ENCODE measurements around the gene PTGS2. TPM values are rescaled to one million over a fixed set of nuclear protein-coding genes. Genes with fewer than 3 reads are reported as not detected.
"Not testable (repeated sequence)": the region's sequence is repeated elsewhere in the genome, so short reads cannot be mapped to it uniquely, and the experiment has no call there.

Gene PTGS2
- total and polyA plus RNA-seq, 2 experiments from 2014 or later, result 0.11 to 0.17 TPM

- not testable (repeated sequence) for H3K4me2 ChIP-seq; H3K4me1 ChIP-seq (ENCODE audit: insufficient read depth); H3K27ac ChIP-seq (ENCODE audit: low read depth); H3K36me3 Mint-ChIP-seq (ENCODE audit: low read depth); H3K27me3 ChIP-seq (ENCODE audit: insufficient read depth); H3K4me3 Mint-ChIP-seq; H3K27ac Mint-ChIP-seq; H3K9me3 Mint-ChIP-seq; DNase-seq (ENCODE audit: low spot score); H3K79me2 ChIP-seq (replicated peaks; ENCODE audit: insufficient read depth); H3K27me3 Mint-ChIP-seq (ENCODE audit: insufficient read depth, low read depth, poor library complexity); H4K20me1 ChIP-seq (replicated peaks; ENCODE audit: insufficient read depth); H3F3A ChIP-seq (replicated peaks; ENCODE audit: low read depth); H3K36me3 ChIP-seq (ENCODE audit: insufficient read depth); ATAC-seq; H3K9me2 ChIP-seq (ENCODE audit: insufficient read depth); H3K4me3 ChIP-seq; H3K4me1 Mint-ChIP-seq; H2AFZ ChIP-seq
Measured at GRCh38 chr1:186647985-186648384, 32.2 kb downstream of the PTGS2 start.

DNA sequence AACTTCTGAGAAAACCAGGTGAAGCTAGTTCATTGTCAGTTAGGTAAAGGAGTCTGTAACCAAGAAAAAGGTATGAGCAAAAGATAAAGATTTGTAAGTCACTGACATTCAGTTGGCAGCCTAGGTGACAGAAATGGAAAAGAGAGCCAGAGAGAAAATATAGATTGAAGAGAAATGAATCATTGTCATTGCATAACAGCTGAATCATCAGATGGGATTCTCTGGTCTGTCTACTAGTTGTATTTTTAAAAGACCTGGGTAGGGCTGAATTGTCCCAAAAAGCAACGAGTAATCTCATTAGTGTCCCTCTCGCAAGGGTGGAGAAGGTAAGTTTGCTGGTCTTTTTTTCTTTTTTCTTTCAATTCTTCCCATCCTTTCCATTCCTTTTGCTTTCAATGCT lies 36.6 kb downstream of the PTGS2 start:
- Histone ChIP-seq H3K4me1 (ENCODE audit: insufficient read depth) (peaks cover 4% of the 10 kb centered on the region), H3K27ac (ENCODE audit: low read depth) (no peak overlapping the region), H3K79me2 (replicated peaks; ENCODE audit: insufficient read depth) (no peaks in the 10 kb centered on the region), H3K4me2 (no peak overlapping the region), H4K20me1 (replicated peaks; ENCODE audit: insufficient read depth) (no peaks in the 10 kb centered on the region), H3K36me3 (ENCODE audit: insufficient read depth) (no peaks in the 10 kb centered on the region), H3K4me3 (no peak overlapping the region), H3K27me3 (ENCODE audit: insufficient read depth) (no peaks in the 10 kb centered on the region), H3F3A (replicated peaks; ENCODE audit: low read depth) (no peaks in the 10 kb centered on the region), H3K9me2 (ENCODE audit: insufficient read depth) (no peaks in the 10 kb centered on the region), H2AFZ (no peak overlapping the region)
- DNase-seq (ENCODE audit: low spot score) (no peak), ATAC-seq (no peak)
- Mint-ChIP-seq H3K9me3 (peaks cover 4% of the 10 kb centered on the region; the same call in 1 of the 3 replicates), H3K36me3 (ENCODE audit: low read depth) (no peaks in the 10 kb centered on the region), H3K4me3 (no peak overlapping the region), H3K4me1 (peaks cover 4% of the 10 kb centered on the region; the same call in 2 of the 3 replicates), H3K27ac (no peak overlapping the region), H3K27me3 (ENCODE audit: insufficient read depth, low read depth, poor library complexity) (no peaks in the 10 kb centered on the region)
- TF ChIP-seq CTCF (conservative IDR thresholded peaks at IDR 0.05; ENCODE audit: low read depth in 2 of 2), result no peak
- TF ChIP-seq JUNB (IDR thresholded peaks at IDR 0.05; ENCODE audit: unreplicated experiment), result no peak
- TF ChIP-seq EZH2 (IDR thresholded peaks at IDR 0.05; ENCODE audit: low read depth, unreplicated experiment), result no peak
- no peak for TF ChIP-seq EZH2phosphoT487 (IDR thresholded peaks at IDR 0.05; ENCODE audit: unreplicated experiment)
- no peak for TF ChIP-seq ZNF114 (CRISPR knock-in tag; IDR thresholded peaks at IDR 0.05)
- no peak for TF ChIP-seq ZNF462 (CRISPR knock-in tag; IDR thresholded peaks at IDR 0.05)
- TF ChIP-seq, protein P1, sequence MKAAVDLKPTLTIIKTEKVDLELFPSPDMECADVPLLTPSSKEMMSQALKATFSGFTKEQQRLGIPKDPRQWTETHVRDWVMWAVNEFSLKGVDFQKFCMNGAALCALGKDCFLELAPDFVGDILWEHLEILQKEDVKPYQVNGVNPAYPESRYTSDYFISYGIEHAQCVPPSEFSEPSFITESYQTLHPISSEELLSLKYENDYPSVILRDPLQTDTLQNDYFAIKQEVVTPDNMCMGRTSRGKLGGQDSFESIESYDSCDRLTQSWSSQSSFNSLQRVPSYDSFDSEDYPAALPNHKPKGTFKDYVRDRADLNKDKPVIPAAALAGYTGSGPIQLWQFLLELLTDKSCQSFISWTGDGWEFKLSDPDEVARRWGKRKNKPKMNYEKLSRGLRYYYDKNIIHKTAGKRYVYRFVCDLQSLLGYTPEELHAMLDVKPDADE (IDR thresholded peaks at IDR 0.05), result no peak
- no peak for TF ChIP-seq CREB1 (CRISPR knock-in tag; IDR thresholded peaks at IDR 0.05; ENCODE audit: low read depth)
- no peak for TF ChIP-seq STAT1 (IDR thresholded peaks at IDR 0.05; ENCODE audit: unreplicated experiment)
- TF ChIP-seq REST (IDR thresholded peaks at IDR 0.05; ENCODE audit: unreplicated experiment), result no peak
